GM23248 (cell line): ENCODE measurements around the gene HNRNPA0.

Experiments
- EZH2 ChIP-seq: fragments of 200-600 bp; sonication (generic); IDR thresholded peaks from 2 replicates; pipeline ENCODE4 v1.6.1; 2018; ENCODE audit warnings: antibody characterized with exemption, mild to moderate bottlenecking; ENCODE audit not compliant: insufficient read depth, poor library complexity, severe bottlenecking
- EZH2phosphoT487 ChIP-seq: fragments of 200-600 bp; sonication (generic); IDR thresholded peaks from 2 replicates; pipeline ENCODE4 v1.6.1; 2018; ENCODE audit warnings: antibody characterized with exemption, moderate library complexity, mild to moderate bottlenecking, low read depth; ENCODE audit not compliant: insufficient read depth

GRCh38 chr5:137782984-137783536 is 28.9 kb upstream of the HNRNPA0 start:
- TF ChIP-seq EZH2phosphoT487 (no peak), EZH2 (no peak)
